ENCODE data around the gene UBR3.

DNA sequence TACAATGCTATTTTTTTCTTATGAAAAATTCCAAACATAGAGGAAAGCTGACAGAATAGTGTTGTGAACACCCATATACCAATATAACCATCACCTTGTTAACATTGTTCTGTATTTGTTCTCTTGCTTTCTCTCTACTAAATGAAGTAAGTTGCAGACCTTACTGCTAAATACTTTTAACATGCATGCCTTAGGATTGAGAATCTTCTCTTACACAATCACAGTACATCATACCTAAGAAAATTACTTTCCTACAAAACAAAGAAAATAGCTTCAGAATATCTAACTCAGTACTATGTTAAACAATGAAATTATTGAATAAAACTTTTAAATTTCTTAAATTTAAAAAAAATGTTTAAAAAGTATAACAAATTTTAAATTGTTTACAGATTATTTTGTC is 136.5 kb downstream of the UBR3 start:
- TF ChIP-seq GATA2 (IDR thresholded peaks at IDR 0.05; ENCODE audit: low read depth, low read length) (no peak), GATA3 (IDR thresholded peaks at IDR 0.05; ENCODE audit: low read depth, low read length) (no peak)

Measured in SH-SY5Y (cell line).